ENCODE measurements around the gene EHBP1L1. TPM values are rescaled to one million over a fixed set of nuclear protein-coding genes. Genes with fewer than 3 reads are reported as not detected.
A peak's percentile ranks its signal among the peaks of the same experiment; 100 is the strongest.

The EHBP1L1 gene
- total RNA-seq, 1 donor from 2014 or later: 4.7 TPM

GRCh38 chr11:65589444-65590239, 13.8 kb downstream of the EHBP1L1 start:
- Histone ChIP-seq H3K36me3 (no peaks in the 10 kb centered on the region), H3K9ac (no peak overlapping the region), H3K4me3 (no peak overlapping the region), H2AFZ (replicated peaks) (no peak overlapping the region), H3F3A (ENCODE audit: low read depth) (peaks cover 52% of the 10 kb centered on the region), H3K4me2 (no peak overlapping the region), H4K20me1 (ENCODE audit: low read depth) (no peaks in the 10 kb centered on the region), H3K79me2 (ENCODE audit: low read depth) (no peaks in the 10 kb centered on the region), H3K27me3 (peaks cover 78% of the 10 kb centered on the region), H3K9me3 (ENCODE audit: low read depth) (no peaks in the 10 kb centered on the region), H3K27ac (no peak overlapping the region), H3K4me1 (peaks cover 14% of the 10 kb centered on the region)
- Mint-ChIP-seq H3K36me3 (peaks cover 2% of the 10 kb centered on the region), H3K4me3 (peak overlapping the region; percentile 71), H3K27me3 (ENCODE audit: insufficient read depth, low read depth) (peaks cover 32% of the 10 kb centered on the region), H3K9me3 (no peaks in the 10 kb centered on the region), H3K4me1 (peaks cover 28% of the 10 kb centered on the region), H3K27ac (peak overlapping the region; percentile 86)
- DNase-seq (ENCODE audit: low spot score): no peak
- TF ChIP-seq EZH2phosphoT487 (IDR thresholded peaks at IDR 0.05) (no peak), CTCF (IDR thresholded peaks at IDR 0.05) (no peak), EZH2 (IDR thresholded peaks at IDR 0.05) (no peak)

DNA sequence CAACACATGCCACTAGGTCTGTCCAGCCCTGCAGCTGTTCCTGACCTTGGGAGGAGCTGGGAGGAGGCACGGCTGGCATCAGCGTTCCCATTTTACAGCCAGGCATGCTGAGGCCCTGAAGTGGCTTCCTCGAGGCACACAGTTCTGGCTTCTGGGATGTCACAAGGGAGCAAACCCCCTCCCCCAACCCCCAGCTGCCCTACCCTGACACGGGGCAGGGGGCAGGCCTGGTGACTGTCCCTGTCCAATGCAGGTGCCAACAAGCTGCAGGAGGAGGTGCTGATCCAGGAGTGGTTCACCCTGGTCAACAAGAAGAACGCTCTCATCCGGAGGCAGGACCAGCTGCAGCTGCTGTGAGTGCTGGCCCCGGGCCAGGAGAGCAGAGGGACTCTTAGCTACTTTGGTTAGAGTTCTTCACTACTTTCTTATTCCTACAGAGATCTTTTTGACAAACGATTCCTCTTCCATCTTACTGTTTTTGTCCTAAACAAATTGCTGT, 14.4 kb downstream of the EHBP1L1 start:
- Histone ChIP-seq H3K36me3 (no peaks in the 10 kb centered on the region), H3K27me3 (peaks cover 71% of the 10 kb centered on the region), H3K9ac (no peak overlapping the region), H2AFZ (replicated peaks) (no peak overlapping the region), H3K9me3 (ENCODE audit: low read depth) (no peaks in the 10 kb centered on the region), H3K79me2 (ENCODE audit: low read depth) (no peaks in the 10 kb centered on the region), H3K27ac (no peak overlapping the region), H3K4me1 (peaks cover 14% of the 10 kb centered on the region), H3K4me2 (no peak overlapping the region), H4K20me1 (ENCODE audit: low read depth) (no peaks in the 10 kb centered on the region), H3F3A (ENCODE audit: low read depth) (peaks cover 52% of the 10 kb centered on the region), H3K4me3 (no peak overlapping the region)
- Mint-ChIP-seq H3K9me3 (no peaks in the 10 kb centered on the region), H3K4me1 (peaks cover 28% of the 10 kb centered on the region), H3K27ac (no peak overlapping the region), H3K36me3 (peaks cover 2% of the 10 kb centered on the region), H3K4me3 (peak overlapping the region; percentile 41), H3K27me3 (ENCODE audit: insufficient read depth, low read depth) (peaks cover 32% of the 10 kb centered on the region)
- TF ChIP-seq EZH2 (IDR thresholded peaks at IDR 0.05): no peak
- TF ChIP-seq CTCF (IDR thresholded peaks at IDR 0.05): no peak
- no peak for TF ChIP-seq EZH2phosphoT487 (IDR thresholded peaks at IDR 0.05)
- no peak for DNase-seq (ENCODE audit: low spot score)

DNA sequence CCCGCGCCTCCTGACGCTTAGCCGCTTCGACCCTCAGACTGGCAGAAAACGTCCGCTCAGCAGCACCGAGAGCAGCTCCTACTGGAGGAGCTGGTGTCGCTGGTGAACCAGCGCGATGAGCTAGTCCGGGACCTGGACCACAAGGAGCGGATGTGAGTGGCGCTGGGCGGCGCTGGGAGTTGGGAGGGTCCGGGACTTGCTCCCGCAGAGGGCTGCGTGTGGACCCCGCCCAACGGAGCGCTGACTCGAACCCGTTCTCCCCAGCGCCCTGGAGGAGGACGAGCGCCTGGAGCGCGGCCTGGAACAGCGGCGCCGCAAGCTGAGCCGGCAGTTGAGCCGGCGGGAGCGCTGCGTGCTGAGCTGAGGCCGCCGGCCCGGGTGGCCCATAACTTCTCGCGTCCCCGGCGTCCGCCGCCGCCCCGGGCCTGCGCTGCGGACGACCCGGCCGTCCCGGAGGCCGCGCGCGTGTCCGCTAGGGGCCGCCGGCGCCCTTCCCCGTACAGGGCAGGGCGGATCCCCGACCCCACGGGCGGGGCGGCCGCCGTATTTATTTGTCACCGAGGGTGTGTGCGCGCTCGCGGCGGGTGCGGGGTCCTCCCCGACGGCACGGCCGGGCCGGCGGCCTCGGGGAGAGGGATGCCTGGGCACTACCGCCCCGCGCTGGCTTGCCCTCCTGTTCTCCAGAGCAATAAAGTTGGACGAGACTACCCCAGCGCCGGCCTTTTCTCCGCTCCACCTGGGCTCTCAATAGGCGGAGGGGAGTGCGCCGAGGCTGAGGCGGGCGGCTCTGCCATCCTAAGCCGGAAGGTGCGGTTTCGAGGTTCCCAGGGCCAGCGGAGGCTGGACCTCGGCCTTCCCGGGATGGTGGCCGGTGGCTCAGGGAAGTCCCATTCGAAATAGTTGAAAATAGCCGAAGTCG, 16.3 kb downstream of the EHBP1L1 start:
- no peaks in the 10 kb centered on the region for H3K36me3 ChIP-seq
- no peaks in the 10 kb centered on the region for H3K9me3 ChIP-seq (ENCODE audit: low read depth)
- no peaks in the 10 kb centered on the region for H3K79me2 ChIP-seq (ENCODE audit: low read depth)
- H3K27me3 ChIP-seq: peaks cover 54% of the 10 kb centered on the region
- peaks cover 3% of the 10 kb centered on the region for H3K36me3 Mint-ChIP-seq
- H4K20me1 ChIP-seq (ENCODE audit: low read depth): no peaks in the 10 kb centered on the region
- peak overlapping the region; percentile 59 for H2AFZ ChIP-seq (replicated peaks)
- no peaks in the 10 kb centered on the region for H3K9me3 Mint-ChIP-seq
- H3K9ac ChIP-seq: no peak overlapping the region
- peak overlapping the region; percentile 72 for H3K4me3 Mint-ChIP-seq
- peak; percentile 54 for TF ChIP-seq CTCF (IDR thresholded peaks at IDR 0.05)
- peak; percentile 64 for TF ChIP-seq EZH2phosphoT487 (IDR thresholded peaks at IDR 0.05)
- TF ChIP-seq EZH2 (IDR thresholded peaks at IDR 0.05): peak; percentile 83
- peak overlapping the region; percentile 89 for H3K4me2 ChIP-seq
- H3K27me3 Mint-ChIP-seq (ENCODE audit: insufficient read depth, low read depth): peaks cover 26% of the 10 kb centered on the region
- H3K27ac Mint-ChIP-seq: no peak overlapping the region
- no peak overlapping the region for H3K27ac ChIP-seq
- peaks cover 14% of the 10 kb centered on the region for H3K4me1 ChIP-seq
- DNase-seq (ENCODE audit: low spot score): peak; percentile 87
- peak overlapping the region; percentile 54 for H3K4me3 ChIP-seq
- peaks cover 37% of the 10 kb centered on the region for H3F3A ChIP-seq (ENCODE audit: low read depth)
- peaks cover 21% of the 10 kb centered on the region for H3K4me1 Mint-ChIP-seq

Measured in neural progenitor cell (in vitro differentiated cells).